Hepatocyte (in vitro differentiated cells): Measurements from ENCODE around the gene FICD. TPM values are rescaled to one million over a fixed set of nuclear protein-coding genes. Genes with fewer than 3 reads are reported as not detected.

Source experiments
- DNase-seq: peaks from one replicate; pipeline ENCODE4 v3.0.0-alpha.2; 2016; ENCODE audit warnings: low spot score
- H2AFZ ChIP-seq: fragments of 200-600 bp; sonication (generic); 2 replicates; pipeline ENCODE4 v1.6.0; 2016; ENCODE audit warnings: antibody characterized with exemption, mild to moderate bottlenecking
- H3K27ac ChIP-seq: fragments of 200-600 bp; sonication (generic); 2 replicates; pipeline ENCODE4 v1.5.1; 2016; ENCODE audit warnings: mild to moderate bottlenecking
- H3K27me3 ChIP-seq: fragments of 200-600 bp; sonication (generic); 2 replicates; pipeline ENCODE4 v1.6.1; 2016
- H3K36me3 ChIP-seq: fragments of 200-600 bp; sonication (generic); replicated peaks from 2 replicates; pipeline ENCODE4 v1.5.1; 2016; ENCODE audit warnings: low read depth; ENCODE audit not compliant: insufficient read depth
- H3K4me1 ChIP-seq: fragments of 200-600 bp; sonication (generic); 2 replicates; pipeline ENCODE4 v1.5.1; 2016; ENCODE audit warnings: mild to moderate bottlenecking, moderate library complexity; ENCODE audit not compliant: insufficient read depth
- H3K4me2 ChIP-seq: fragments of 200-600 bp; sonication (generic); 2 replicates; pipeline ENCODE4 v1.6.0; 2016
- H3K4me3 ChIP-seq: fragments of 200-600 bp; sonication (generic); 2 replicates; pipeline ENCODE4 v1.5.1; 2016; ENCODE audit warnings: mild to moderate bottlenecking
- H3K79me2 ChIP-seq: fragments of 200-600 bp; sonication (generic); 2 replicates; pipeline ENCODE4 v1.6.0; 2017; ENCODE audit warnings: mild to moderate bottlenecking
- H3K9me2 ChIP-seq: fragments of 200-600 bp; sonication (generic); replicated peaks from 2 replicates; pipeline ENCODE4 v1.6.0; 2017; ENCODE audit warnings: mild to moderate bottlenecking; ENCODE audit not compliant: insufficient read depth
- H3K9me3 ChIP-seq: fragments of 200-600 bp; sonication (generic); 2 replicates; pipeline ENCODE4 v1.5.1; 2016; ENCODE audit warnings: low read depth, mild to moderate bottlenecking
- H4K20me1 ChIP-seq: fragments of 200-600 bp; sonication (generic); 2 replicates; pipeline ENCODE4 v1.6.0; 2016; ENCODE audit warnings: mild to moderate bottlenecking; ENCODE audit not compliant: insufficient read depth, poor library complexity, severe bottlenecking
- CTCF ChIP-seq: fragments of 200-600 bp; sonication (generic); IDR thresholded peaks from 2 replicates; pipeline ENCODE4 v1.5.1; 2016; ENCODE audit warnings: antibody characterized with exemption, mild to moderate bottlenecking; ENCODE audit not compliant: poor library complexity
- EZH2 ChIP-seq: fragments of 200-600 bp; sonication (generic); IDR thresholded peaks from 2 replicates; pipeline ENCODE4 v1.6.1; 2016; ENCODE audit warnings: antibody characterized with exemption, mild to moderate bottlenecking, borderline replicate concordance
- EZH2phosphoT487 ChIP-seq: fragments of 200-600 bp; sonication (generic); IDR thresholded peaks from one replicate; pipeline ENCODE4 v1.6.1; 2018; ENCODE audit warnings: antibody characterized with exemption, mild to moderate bottlenecking, low read depth, moderate library complexity; ENCODE audit not compliant: unreplicated experiment, severe bottlenecking
- WGBS: methylation state at CpG from one replicate; pipeline ENCODE4 v1.1.6; 2016; ENCODE audit warnings: low lambda C conversion rate; ENCODE audit errors: missing lambda C conversion rate; 5-methylcytosine and 5-hydroxymethylcytosine counted together
- polyA plus RNA-seq: library from polyadenylated mRNA; unstranded; fragments of >200 nt; fragmentation: Nextera tagmentation; extraction: Ambion mirVana; gene quantifications from 2 replicates; pipeline ENCODE4 v1.2.1, GENCODE V29; 2016
- total RNA-seq: library from RNA; depleted of rRNA; stranded (reverse); fragments of >200 nt; gene quantifications from 2 replicates; pipeline ENCODE4 v1.2.3, GENCODE V29; 2014

FICD gene
- total and polyA plus RNA-seq, 2 experiments from 2014 or later, result 6.2 to 6.4 TPM

- no peak for TF ChIP-seq EZH2
- TF ChIP-seq CTCF, result no peak
- TF ChIP-seq EZH2phosphoT487, result no peak
- peaks cover 11% of the 10 kb centered on the region for H3K4me1 ChIP-seq
- peak within 1 kb of the TSS; percentile 67 for H2AFZ ChIP-seq
- peak within 1 kb of the TSS; percentile 93 for H3K4me2 ChIP-seq
- H3K9me3 ChIP-seq, result no peaks in the 10 kb centered on the region
- under 1% methylated on average over 57 of the region's 57 CpGs for WGBS
- peaks cover 24% of the 10 kb centered on the region for H4K20me1 ChIP-seq
- DNase-seq, result peak; percentile 90
- H3K27me3 ChIP-seq, result no peaks in the 10 kb centered on the region
- peaks cover 71% of the 10 kb centered on the region for H3K79me2 ChIP-seq
- peak within 1 kb of the TSS; percentile 51 for H3K4me3 ChIP-seq
- H3K36me3 ChIP-seq, result no peaks in the 10 kb centered on the region
- no peaks in the 10 kb centered on the region for H3K9me2 ChIP-seq
- peak within 1 kb of the TSS; percentile 81 for H3K27ac ChIP-seq
Measured at GRCh38 chr12:108560752-108561719, 46.0 kb downstream of the FICD start, which contains the start of gene SART3. TSS of gene SART3 (minus strand) at chr12:108561173. CDS start at chr12:108561154, 19 bp downstream.

- peak overlapping the region; percentile 67 for H2AFZ ChIP-seq
- H3K9me3 ChIP-seq, result no peaks in the 10 kb centered on the region
- peaks cover 15% of the 10 kb centered on the region for H4K20me1 ChIP-seq
- 3% methylated on average over 20 of the region's 20 CpGs for WGBS
- peaks cover 62% of the 10 kb centered on the region for H3K79me2 ChIP-seq
- TF ChIP-seq EZH2phosphoT487 (no peak), CTCF (no peak), EZH2 (no peak)
- peak overlapping the region; percentile 81 for H3K27ac ChIP-seq
- no peaks in the 10 kb centered on the region for H3K36me3 ChIP-seq
- no peaks in the 10 kb centered on the region for H3K27me3 ChIP-seq
- DNase-seq, result no peak
- H3K4me3 ChIP-seq, result peak overlapping the region; percentile 51
- peaks cover 11% of the 10 kb centered on the region for H3K4me1 ChIP-seq
- H3K4me2 ChIP-seq, result peak overlapping the region; percentile 93
- H3K9me2 ChIP-seq, result no peaks in the 10 kb centered on the region
Measured at GRCh38 chr12:108561852-108562347, 46.8 kb downstream of the FICD start.

- H3K9me3 ChIP-seq, result no peaks in the 10 kb centered on the region
- no peaks in the 10 kb centered on the region for H3K27me3 ChIP-seq
- H2AFZ ChIP-seq, result peak within 1 kb of the TSS; percentile 67
- H3K36me3 ChIP-seq, result no peaks in the 10 kb centered on the region
- H3K4me3 ChIP-seq, result peak within 1 kb of the TSS; percentile 91
- peaks cover 56% of the 10 kb centered on the region for H3K79me2 ChIP-seq
- peaks cover 14% of the 10 kb centered on the region for H4K20me1 ChIP-seq
- WGBS, result under 1% methylated on average over 71 of the region's 72 CpGs
- H3K4me1 ChIP-seq, result peaks cover 11% of the 10 kb centered on the region
- H3K9me2 ChIP-seq, result no peaks in the 10 kb centered on the region
- peak within 1 kb of the TSS; percentile 93 for H3K4me2 ChIP-seq
- peak within 1 kb of the TSS; percentile 88 for H3K27ac ChIP-seq
- peak; percentile 99 for DNase-seq
- no peak for TF ChIP-seq EZH2phosphoT487
- no peak for TF ChIP-seq EZH2
- no peak for TF ChIP-seq CTCF
Measured at GRCh38 chr12:108562348-108563135, 47.5 kb downstream of the FICD start, which contains the start of gene ISCU. TSS of gene ISCU (plus strand) at chr12:108562596. CDS start at chr12:108562623, 27 bp downstream.
